ENCODE results near the gene XAGE1B. TPM values are rescaled to one million over a fixed set of nuclear protein-coding genes. Genes with fewer than 3 reads are reported as not detected.

Gene XAGE1B, protein sequence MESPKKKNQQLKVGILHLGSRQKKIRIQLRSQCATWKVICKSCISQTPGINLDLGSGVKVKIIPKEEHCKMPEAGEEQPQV
- not detected in 2 replicates for total RNA-seq

DNA sequence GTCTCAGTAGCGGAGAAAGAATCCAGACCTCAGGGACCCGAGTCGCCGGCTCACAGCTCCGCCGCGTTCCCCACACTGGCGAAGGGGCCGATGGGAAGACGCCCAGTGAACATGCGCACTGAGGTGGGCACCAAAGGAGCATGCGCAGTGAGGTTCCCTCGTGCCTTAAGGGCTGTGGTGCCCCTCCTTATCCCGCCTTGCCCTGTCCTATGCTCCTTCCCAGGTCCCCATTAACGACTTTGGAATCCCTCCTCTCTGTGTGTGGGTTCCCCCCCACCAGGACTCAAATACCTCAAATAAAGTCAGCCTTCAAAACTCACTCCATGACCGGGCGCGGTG lies at the start of gene XAGE1B:
Gene XAGE1B (minus strand): TSS at position 77 of the 339 bp plus-strand sequence. CDS start 1,536 bp downstream, outside the sequence.

DNA sequence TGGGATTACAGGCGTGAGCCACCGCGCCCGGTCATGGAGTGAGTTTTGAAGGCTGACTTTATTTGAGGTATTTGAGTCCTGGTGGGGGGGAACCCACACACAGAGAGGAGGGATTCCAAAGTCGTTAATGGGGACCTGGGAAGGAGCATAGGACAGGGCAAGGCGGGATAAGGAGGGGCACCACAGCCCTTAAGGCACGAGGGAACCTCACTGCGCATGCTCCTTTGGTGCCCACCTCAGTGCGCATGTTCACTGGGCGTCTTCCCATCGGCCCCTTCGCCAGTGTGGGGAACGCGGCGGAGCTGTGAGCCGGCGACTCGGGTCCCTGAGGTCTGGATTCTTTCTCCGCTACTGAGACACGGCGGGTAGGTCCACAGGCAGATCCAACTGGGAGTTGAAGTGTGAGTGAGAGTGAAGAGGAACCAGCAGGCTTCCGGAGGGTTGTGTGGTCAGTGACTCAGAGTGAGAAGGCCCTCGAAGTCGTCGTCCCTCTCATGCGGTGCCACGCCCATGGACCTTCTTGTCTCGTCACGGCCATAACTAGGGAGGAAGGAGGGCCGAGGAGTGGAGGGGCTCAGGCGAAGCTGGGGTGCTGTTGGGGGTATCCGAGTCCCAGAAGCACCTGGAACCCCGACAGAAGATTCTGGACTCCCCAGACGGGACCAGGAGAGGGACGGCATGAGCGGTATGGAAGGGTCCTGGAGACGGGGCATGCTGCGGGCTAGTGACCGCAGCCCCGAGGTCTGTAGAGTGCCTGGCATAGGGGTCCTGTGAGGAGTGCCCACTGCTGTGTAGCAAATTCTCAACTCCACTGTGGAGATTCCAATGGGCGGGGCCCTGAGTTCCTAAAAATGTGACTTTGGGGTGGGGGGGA lies 21.1 kb downstream of the XAGE1B start, which contains the start of gene XAGE1A:
Gene XAGE1A (plus strand): TSS at position 264 of the 874 bp plus-strand sequence. CDS start 1,554 bp downstream, outside the sequence.

Other genes starting within 250 kb of the XAGE1B start
- gene XAGE2, start 148.0 kb downstream of the XAGE1B start, total RNA-seq: not detected in 2 replicates
- not detected in 2 replicates for gene XAGE1A, start 21.3 kb downstream of the XAGE1B start, total RNA-seq
- gene SSX7, start 137.8 kb upstream of the XAGE1B start, total RNA-seq: not detected in 2 replicates
- not detected in 2 replicates for gene SSX2, start 190.1 kb upstream of the XAGE1B start, total RNA-seq
- not detected in 2 replicates for gene SSX2B, start 234.2 kb upstream of the XAGE1B start, total RNA-seq